Measurements from ENCODE around the gene CBFA2T3.

The CBFA2T3 gene

GRCh38 chr16:88974916-88975215 lies 2.1 kb downstream of the CBFA2T3 start:
- DNase-seq, result no peak

- no peak for DNase-seq
Measured at GRCh38 chr16:88974080-88974915, 2.7 kb downstream of the CBFA2T3 start.

- no peak for DNase-seq
Measured at GRCh38 chr16:88973415-88974050, 3.5 kb downstream of the CBFA2T3 start.

- no peak for DNase-seq
Measured at GRCh38 chr16:88973007-88973410, 4.0 kb downstream of the CBFA2T3 start.

- DNase-seq, result no peak
Measured at GRCh38 chr16:88972349-88972748, 4.7 kb downstream of the CBFA2T3 start.

- peak; percentile 38 for DNase-seq
Measured at GRCh38 chr16:88971371-88972097, 5.5 kb downstream of the CBFA2T3 start.

- no peak for DNase-seq
Measured at GRCh38 chr16:88970539-88971065, 6.4 kb downstream of the CBFA2T3 start.

GRCh38 chr16:88970050-88970449 lies 7.0 kb downstream of the CBFA2T3 start:
- no peak for DNase-seq

- DNase-seq, result no peak
Measured at GRCh38 chr16:88969361-88969831, 7.6 kb downstream of the CBFA2T3 start.

GRCh38 chr16:88968589-88969280 lies 8.3 kb downstream of the CBFA2T3 start:
- DNase-seq, result no peak

GRCh38 chr16:88967830-88968588 lies 9.0 kb downstream of the CBFA2T3 start:
- no peak for DNase-seq

GRCh38 chr16:88966986-88967829 lies 9.8 kb downstream of the CBFA2T3 start:
- no peak for DNase-seq

GRCh38 chr16:88965826-88966480 lies 11.1 kb downstream of the CBFA2T3 start:
- DNase-seq, result no peak

- no peak for DNase-seq
Measured at GRCh38 chr16:88965411-88965810, 11.6 kb downstream of the CBFA2T3 start.

GRCh38 chr16:88964636-88965035 lies 12.4 kb downstream of the CBFA2T3 start:
- no peak for DNase-seq

GRCh38 chr16:88963583-88963982 lies 13.4 kb downstream of the CBFA2T3 start:
- no peak for DNase-seq

- no peak for DNase-seq
Measured at GRCh38 chr16:88962478-88963152, 14.4 kb downstream of the CBFA2T3 start.

- DNase-seq, result no peak
Measured at GRCh38 chr16:88961011-88961410, 16.0 kb downstream of the CBFA2T3 start.

- DNase-seq, result no peak
Measured at GRCh38 chr16:88960516-88960915, 16.5 kb downstream of the CBFA2T3 start.

GRCh38 chr16:88959022-88959421 lies 18.0 kb downstream of the CBFA2T3 start:
- DNase-seq, result no peak

Data from CD4-positive, alpha-beta T cell treated with Interleukin-17A for 1 hour (primary cell).